ENCODE data around the gene MEGF8.

MEGF8 gene

DNA sequence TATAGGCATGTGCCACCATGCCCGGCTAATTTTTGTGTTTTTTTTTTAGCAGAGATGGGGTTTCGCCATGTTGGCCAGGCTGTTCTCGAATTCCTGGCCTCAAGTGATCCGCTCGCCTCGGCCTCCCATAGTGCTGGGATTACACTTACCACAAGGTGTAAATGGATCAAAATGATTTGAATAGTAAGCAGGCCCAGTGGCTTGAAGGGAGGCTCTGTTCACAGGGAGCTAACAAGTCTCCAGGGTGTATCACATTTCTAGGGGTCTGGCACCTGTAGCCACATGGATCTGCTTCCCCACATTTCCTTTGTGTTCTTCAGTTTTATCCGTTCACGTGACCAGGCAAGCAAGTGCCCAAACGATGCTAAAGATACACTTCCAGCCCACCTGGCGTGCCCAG lies 78.2 kb downstream of the MEGF8 start:
- TF ChIP-seq, protein P1, sequence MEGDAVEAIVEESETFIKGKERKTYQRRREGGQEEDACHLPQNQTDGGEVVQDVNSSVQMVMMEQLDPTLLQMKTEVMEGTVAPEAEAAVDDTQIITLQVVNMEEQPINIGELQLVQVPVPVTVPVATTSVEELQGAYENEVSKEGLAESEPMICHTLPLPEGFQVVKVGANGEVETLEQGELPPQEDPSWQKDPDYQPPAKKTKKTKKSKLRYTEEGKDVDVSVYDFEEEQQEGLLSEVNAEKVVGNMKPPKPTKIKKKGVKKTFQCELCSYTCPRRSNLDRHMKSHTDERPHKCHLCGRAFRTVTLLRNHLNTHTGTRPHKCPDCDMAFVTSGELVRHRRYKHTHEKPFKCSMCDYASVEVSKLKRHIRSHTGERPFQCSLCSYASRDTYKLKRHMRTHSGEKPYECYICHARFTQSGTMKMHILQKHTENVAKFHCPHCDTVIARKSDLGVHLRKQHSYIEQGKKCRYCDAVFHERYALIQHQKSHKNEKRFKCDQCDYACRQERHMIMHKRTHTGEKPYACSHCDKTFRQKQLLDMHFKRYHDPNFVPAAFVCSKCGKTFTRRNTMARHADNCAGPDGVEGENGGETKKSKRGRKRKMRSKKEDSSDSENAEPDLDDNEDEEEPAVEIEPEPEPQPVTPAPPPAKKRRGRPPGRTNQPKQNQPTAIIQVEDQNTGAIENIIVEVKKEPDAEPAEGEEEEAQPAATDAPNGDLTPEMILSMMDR (IDR thresholded peaks at IDR 0.05; ENCODE audit: low read depth, low read length), result no peak
- H3K4me3 ChIP-seq (ENCODE audit: low read depth, low read length), result no peak overlapping the region

DNA sequence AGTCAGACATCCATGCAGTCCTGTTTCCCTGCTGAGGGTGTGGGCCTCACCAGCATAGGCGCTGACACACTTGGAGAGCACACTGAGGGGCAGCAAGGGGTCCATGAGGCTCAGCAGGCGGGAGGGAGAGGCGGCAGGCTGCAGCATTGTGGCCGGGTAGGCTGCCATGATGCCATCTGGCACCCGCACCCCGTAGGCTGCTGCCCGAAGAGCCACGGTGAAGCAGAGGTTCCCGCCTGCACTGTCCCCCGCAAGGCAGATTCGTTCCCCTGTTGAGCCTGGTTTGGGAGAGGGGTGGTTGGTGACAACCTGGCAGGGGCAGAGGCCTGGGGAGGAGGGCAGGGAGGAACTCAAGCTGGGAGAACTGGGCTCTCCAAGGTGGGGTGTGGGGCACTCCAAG lies 80.7 kb downstream of the MEGF8 start:
- TF ChIP-seq, protein P1 (IDR thresholded peaks at IDR 0.05; ENCODE audit: low read depth, low read length), result no peak
- no peak overlapping the region for H3K4me3 ChIP-seq (ENCODE audit: low read depth, low read length)

DNA sequence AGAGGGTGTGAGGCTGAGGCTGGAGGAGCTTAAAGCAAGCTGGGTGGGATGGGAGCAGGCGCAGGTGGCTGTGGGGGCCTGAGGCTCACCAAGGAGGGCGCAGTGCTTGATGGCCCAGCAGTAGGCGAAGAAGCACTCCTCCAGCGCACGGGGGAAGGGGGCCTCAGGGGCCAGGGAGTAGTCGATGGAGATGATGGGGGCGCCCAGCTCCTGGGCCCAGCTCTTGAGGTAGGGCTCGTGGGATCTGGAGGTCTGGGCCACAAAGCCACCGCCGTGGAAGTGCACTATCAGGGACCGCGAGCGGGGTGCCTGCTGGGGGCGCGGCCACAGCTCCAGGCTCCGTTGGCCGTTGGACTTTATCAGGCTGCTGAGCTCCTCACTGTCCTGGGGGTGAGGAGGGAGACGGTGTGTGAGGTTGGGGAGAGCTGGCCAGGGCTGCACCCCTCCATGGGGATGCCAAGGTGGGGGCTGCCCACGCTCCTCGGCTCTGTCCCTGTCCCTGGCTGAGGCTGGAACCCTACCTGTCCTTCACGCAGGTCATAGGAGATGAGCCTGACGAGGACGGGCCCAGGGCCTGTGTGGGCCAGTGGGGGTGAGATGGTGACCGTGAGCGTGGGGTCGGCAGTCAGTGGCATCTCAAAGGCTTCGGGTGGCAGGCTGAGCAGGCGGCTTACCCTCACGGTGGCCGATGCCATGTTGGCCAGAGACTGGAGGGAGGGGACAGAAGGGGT lies 81.8 kb downstream of the MEGF8 start:
- H3K4me3 ChIP-seq (ENCODE audit: low read depth, low read length), result no peak overlapping the region
- TF ChIP-seq, protein P1 (IDR thresholded peaks at IDR 0.05; ENCODE audit: low read depth, low read length), result no peak

DNA sequence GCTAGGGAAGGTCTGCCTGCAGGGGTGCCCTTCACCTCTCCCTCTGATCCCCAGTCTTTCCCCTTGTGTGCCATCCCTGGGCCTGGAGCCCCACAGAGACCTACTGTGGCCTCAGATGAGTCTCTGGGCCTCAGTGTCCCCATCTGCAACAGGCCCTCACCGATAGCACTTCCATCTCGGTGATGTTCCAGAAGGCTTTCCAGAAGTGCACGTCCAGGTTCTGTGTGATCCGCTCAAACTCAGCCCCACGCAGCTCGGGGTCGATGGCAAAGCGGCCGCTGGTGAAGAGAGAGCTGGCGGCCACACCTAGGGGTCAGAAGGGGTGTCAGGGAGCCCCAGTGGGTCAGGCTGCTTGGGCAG lies 82.4 kb downstream of the MEGF8 start:
- TF ChIP-seq, protein P1 (IDR thresholded peaks at IDR 0.05; ENCODE audit: low read depth, low read length), result no peak

DNA sequence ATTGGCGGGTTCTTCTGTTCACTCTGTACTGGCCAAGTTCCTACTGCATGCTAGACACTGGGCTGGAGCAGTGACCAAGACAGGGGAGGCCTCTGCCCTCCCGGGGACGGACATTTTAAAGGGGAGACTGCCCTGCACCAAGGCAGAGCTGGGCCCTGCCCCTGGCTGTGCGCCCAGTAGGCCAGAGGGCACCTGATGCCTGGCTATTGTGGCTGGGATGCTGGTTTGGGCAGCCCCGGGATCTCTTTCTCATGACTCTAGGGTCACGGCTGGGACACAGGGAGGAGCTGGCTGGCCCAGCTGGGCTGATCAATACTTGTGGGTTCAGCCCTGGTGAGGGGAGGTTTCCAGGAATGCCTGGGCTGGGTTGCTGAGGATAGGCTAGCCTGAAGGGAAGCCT lies 84.0 kb downstream of the MEGF8 start:
- TF ChIP-seq, protein P1 (IDR thresholded peaks at IDR 0.05; ENCODE audit: low read depth, low read length), result no peak
- H3K4me3 ChIP-seq (ENCODE audit: low read depth, low read length), result no peak overlapping the region

More for the DNA sequence above, 82.4 kb downstream of the MEGF8 start:
- H3K4me3 ChIP-seq (ENCODE audit: low read depth, low read length), result no peak overlapping the region

DNA sequence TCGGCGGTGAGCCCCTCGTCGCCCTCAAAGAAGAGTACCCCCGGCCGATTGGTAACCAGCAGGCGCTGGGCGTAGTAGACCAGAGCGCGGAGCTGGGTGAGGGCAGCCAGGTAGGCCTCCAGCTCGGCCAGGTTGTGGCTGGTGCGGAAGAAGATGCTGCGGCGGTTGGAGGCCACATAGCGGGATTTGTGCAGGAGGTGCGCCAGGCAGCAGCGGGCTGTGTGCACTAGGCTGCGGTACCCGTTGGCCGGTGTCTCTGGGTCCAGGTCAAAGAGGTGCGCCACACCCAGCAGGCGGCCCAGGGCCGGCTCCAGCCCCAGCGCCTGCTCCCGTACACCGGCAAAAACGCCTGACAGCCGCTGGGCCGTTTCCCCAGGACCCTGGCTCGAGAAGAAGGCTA lies 84.9 kb downstream of the MEGF8 start:
- H3K4me3 ChIP-seq (ENCODE audit: low read depth, low read length), result no peak overlapping the region
- TF ChIP-seq, protein P1 (IDR thresholded peaks at IDR 0.05; ENCODE audit: low read depth, low read length), result no peak

DNA sequence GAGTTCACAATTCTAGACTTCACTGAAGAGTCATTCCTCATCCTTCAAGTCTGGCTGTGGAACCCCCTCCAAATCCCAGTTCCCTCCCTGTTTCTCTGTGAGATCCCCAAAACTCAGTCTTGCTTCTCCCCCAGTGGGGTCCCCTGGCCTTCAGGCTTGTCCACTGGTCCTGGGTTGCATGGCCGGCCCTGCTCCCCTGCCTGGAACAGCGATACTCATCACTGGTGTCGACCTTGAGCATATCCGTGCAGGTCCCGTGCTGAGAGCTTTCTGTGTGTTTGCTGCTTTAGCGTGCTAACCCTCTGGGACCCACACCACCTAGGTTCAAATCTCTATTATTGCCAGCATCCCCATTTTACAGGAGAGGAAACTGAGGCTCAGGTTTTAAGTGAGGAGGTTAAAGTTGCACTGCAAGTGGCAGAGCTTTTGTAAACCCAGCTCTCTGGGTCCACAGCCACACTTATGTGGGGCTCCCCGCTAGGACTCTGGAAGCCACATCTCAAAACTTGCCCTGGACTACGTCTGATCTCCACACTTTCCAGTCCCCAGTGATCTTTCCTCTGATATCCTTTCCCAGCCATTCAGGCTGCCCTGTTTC lies 86.2 kb downstream of the MEGF8 start:
- TF ChIP-seq, protein P1 (IDR thresholded peaks at IDR 0.05; ENCODE audit: low read depth, low read length), result no peak
- no peak overlapping the region for H3K4me3 ChIP-seq (ENCODE audit: low read depth, low read length)
